AG04449 (cell line): ENCODE data around the gene PTGIR.

Experiments
- CTCF ChIA-PET: fragments of 350-600 bp; formaldehyde crosslinking; extraction: SDS; loops from one replicate; lab custom pipeline; 2021; ENCODE audit warnings: antibody characterized with exemption; lab: Yijun Ruan, JAX
- POLR2A ChIA-PET: fragments of 400-600, 350-600 bp; formaldehyde crosslinking; extraction: SDS; loops from one replicate; lab custom pipeline; 2020; ENCODE audit warnings: antibody characterized with exemption, inconsistent platforms; lab: Yijun Ruan, JAX
- DNase-seq: peaks from one replicate; pipeline ENCODE4 v3.0.0-alpha.2; 2010; ENCODE audit warnings: low read depth, low spot score
- H3K4me3 ChIP-seq: 2 replicates; pipeline ENCODE4 v1.5.1; 2011; ENCODE audit warnings: low read depth, mild to moderate bottlenecking, control low read depth, low read length
- TF ChIP-seq, protein P1 (sequence below): IDR thresholded peaks from one replicate; pipeline ENCODE4 v1.5.1; 2011; ENCODE audit warnings: mild to moderate bottlenecking, moderate library complexity, low read length, control low read depth, inconsistent platforms; ENCODE audit not compliant: insufficient read depth; ENCODE audit errors: missing control alignments

PTGIR gene

DNA sequence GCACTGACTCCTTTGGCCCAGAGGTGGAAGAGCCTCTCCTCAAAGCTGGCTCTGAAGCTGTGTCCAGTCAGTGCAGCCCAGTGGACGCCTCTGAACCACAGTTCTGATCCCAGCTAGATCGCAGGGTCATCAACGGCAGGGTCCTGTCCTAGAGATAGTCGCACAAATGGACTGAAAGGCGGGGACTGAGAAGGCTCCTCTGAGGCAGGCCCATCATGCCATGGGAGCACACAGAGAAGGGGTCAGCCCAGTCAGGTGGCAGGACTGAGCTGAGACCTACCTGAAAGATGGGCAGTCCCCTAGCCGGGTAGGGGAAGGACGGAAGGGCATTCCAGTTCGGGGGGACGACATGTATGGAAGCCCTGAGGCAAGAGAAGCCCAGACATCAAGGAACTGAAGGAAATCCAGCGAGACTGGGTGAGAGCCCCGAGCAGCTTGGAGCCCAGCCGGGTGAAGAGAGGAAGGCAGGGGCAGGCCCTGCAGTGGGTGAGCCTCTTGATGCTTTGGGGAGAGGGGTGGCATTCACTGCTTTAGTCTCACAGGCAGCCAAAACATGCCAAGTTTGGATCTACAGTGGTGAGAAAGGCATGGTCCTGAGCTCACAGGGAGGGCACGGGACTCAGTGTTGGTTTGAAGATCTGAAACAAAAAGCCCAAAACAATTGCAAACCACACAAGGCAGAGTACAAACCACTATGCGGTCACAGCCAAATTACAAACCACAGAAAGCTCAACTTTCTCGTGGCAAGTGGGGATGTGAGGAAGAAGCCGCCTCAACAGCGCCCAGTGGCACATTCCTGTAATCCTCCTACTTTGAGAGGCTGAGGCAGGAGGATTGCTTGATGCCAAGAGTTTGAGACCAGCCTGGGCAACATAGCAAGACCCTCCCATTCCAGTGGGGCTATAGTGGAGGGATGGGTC, 13.8 kb downstream of the PTGIR start:
- ChIA-PET CTCF (interaction anchor here (1.0 to 19.1 kb wide), 11 partner anchors 9 to 147 kb away, joined by 3 to 685 read pairs (median 5); partner anchors contain the start of genes CALM3, DACT3 and PTGIR), POLR2A (interaction anchor here (0.8 to 2.0 kb wide), 4 partner anchors 9 to 50 kb away, joined by 3 to 6 read pairs (median 5); partner anchors contain the start of gene DACT3)
- no peak for DNase-seq
- no peak overlapping the region for H3K4me3 ChIP-seq
- TF ChIP-seq, protein P1, sequence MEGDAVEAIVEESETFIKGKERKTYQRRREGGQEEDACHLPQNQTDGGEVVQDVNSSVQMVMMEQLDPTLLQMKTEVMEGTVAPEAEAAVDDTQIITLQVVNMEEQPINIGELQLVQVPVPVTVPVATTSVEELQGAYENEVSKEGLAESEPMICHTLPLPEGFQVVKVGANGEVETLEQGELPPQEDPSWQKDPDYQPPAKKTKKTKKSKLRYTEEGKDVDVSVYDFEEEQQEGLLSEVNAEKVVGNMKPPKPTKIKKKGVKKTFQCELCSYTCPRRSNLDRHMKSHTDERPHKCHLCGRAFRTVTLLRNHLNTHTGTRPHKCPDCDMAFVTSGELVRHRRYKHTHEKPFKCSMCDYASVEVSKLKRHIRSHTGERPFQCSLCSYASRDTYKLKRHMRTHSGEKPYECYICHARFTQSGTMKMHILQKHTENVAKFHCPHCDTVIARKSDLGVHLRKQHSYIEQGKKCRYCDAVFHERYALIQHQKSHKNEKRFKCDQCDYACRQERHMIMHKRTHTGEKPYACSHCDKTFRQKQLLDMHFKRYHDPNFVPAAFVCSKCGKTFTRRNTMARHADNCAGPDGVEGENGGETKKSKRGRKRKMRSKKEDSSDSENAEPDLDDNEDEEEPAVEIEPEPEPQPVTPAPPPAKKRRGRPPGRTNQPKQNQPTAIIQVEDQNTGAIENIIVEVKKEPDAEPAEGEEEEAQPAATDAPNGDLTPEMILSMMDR = no peak

DNA sequence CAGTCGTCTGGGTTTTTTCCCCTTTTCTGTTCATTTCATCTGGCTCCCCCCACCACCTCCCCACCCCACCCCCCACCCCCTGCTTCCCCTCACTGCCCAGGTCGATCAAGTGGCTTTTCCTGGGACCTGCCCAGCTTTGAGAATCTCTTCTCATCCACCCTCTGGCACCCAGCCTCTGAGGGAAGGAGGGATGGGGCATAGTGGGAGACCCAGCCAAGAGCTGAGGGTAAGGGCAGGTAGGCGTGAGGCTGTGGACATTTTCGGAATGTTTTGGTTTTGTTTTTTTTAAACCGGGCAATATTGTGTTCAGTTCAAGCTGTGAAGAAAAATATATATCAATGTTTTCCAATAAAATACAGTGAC, 14.5 kb downstream of the PTGIR start:
- ChIA-PET CTCF (interaction anchor here (1.0 to 19.1 kb wide), 5 partner anchors 8 to 147 kb away, joined by 3 to 685 read pairs (median 63); partner anchors contain the start of genes CALM3 and DACT3), POLR2A (interaction anchor here (1.0 kb wide), 1 partner anchor 16 kb away, joined by 4 read pairs; no protein-coding TSS in a partner anchor)
- no peak overlapping the region for H3K4me3 ChIP-seq
- TF ChIP-seq, protein P1 = no peak
- no peak for DNase-seq

DNA sequence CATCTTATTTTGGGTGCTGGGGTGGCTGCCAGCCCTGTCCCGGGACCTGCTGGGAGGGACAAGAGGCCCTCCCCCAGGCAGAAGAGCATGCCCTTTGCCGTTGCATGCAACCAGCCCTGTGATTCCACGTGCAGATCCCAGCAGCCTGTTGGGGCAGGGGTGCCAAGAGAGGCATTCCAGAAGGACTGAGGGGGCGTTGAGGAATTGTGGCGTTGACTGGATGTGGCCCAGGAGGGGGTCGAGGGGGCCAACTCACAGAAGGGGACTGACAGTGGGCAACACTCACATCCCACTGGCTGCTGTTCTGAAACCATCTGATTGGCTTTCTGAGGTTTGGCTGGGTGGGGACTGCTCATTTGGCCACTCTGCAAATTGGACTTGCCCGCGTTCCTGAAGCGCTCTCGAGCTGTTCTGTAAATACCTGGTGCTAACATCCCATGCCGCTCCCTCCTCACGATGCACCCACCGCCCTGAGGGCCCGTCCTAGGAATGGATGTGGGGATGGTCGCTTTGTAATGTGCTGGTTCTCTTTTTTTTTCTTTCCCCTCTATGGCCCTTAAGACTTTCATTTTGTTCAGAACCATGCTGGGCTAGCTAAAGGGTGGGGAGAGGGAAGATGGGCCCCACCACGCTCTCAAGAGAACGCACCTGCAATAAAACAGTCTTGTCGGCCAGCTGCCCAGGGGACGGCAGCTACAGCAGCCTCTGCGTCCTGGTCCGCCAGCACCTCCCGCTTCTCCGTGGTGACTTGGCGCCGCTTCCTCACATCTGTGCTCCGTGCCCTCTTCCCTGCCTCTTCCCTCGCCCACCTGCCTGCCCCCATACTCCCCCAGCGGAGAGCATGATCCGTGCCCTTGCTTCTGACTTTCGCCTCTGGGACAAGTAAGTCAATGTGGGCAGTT, 15.1 kb downstream of the PTGIR start:
- DNase-seq = no peak
- POLR2A ChIA-PET = no interaction called here
- H3K4me3 ChIP-seq = no peak overlapping the region
- TF ChIP-seq, protein P1 = no peak
- CTCF ChIA-PET = interaction anchor here (0.8 to 19.1 kb wide), 3 partner anchors 7 to 53 kb away, joined by 3 to 685 read pairs (median 4); partner anchors contain the start of gene DACT3

DNA sequence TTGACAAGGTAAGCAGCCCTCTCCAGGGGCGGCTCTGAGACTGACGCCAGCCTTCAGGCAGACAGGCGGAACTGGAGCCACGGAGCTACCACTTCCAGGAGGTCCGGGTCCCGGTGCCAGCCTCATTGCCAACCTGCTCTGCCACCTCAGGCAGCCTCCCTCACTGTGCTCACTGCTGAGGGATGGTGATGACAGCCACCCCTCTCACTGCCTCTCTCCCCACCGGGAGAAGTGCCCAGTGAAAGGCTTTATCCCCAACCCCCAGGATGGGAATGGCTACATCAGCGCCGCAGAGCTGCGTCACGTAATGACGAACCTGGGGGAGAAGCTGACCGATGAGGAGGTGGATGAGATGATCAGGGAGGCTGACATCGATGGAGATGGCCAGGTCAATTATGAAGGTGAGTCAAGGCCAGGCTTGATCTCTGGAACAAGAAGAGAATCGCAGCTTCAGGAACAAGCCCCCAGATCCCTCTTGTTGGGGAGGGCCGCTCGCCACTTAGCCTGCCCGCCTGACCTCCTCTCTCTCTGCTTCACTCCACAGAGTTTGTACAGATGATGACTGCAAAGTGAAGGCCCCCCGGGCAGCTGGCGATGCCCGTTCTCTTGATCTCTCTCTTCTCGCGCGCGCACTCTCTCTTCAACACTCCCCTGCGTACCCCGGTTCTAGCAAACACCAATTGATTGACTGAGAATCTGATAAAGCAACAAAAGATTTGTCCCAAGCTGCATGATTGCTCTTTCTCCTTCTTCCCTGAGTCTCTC, 16.1 kb downstream of the PTGIR start:
- H3K4me3 ChIP-seq = no peak overlapping the region
- ChIA-PET CTCF (interaction anchor here (0.8 to 19.1 kb wide), 3 partner anchors 8 to 54 kb away, joined by 3 to 685 read pairs (median 4); partner anchors contain the start of gene DACT3), POLR2A (no interaction called here)
- TF ChIP-seq, protein P1 = no peak
- no peak for DNase-seq

DNA sequence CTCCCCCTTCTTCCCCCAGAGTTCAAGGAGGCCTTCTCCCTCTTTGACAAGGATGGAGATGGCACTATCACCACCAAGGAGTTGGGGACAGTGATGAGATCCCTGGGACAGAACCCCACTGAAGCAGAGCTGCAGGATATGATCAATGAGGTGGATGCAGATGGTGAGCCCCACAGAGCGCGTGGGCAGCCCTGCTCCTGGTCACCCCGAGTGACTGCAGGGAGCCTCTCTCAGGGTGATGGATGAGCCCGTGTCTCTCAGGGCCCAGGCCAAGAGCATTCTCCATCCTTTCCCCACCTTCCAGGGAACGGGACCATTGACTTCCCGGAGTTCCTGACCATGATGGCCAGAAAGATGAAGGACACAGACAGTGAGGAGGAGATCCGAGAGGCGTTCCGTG, 16.7 kb downstream of the PTGIR start:
- H3K4me3 ChIP-seq = no peak overlapping the region
- DNase-seq = no peak
- ChIA-PET POLR2A (no interaction called here), CTCF (interaction anchor here (1.5 to 19.1 kb wide), 2 partner anchors 8 to 54 kb away, joined by 4 to 685 read pairs; partner anchors contain the start of gene DACT3)
- TF ChIP-seq, protein P1 = no peak
